ENCODE measurements around the gene CCDC24. TPM values are rescaled to one million over a fixed set of nuclear protein-coding genes. Genes with fewer than 3 reads are reported as not detected.

Gene CCDC24
- total RNA-seq, 2 donors from 2014 or later: 14.3 to 23.7 TPM

DNA sequence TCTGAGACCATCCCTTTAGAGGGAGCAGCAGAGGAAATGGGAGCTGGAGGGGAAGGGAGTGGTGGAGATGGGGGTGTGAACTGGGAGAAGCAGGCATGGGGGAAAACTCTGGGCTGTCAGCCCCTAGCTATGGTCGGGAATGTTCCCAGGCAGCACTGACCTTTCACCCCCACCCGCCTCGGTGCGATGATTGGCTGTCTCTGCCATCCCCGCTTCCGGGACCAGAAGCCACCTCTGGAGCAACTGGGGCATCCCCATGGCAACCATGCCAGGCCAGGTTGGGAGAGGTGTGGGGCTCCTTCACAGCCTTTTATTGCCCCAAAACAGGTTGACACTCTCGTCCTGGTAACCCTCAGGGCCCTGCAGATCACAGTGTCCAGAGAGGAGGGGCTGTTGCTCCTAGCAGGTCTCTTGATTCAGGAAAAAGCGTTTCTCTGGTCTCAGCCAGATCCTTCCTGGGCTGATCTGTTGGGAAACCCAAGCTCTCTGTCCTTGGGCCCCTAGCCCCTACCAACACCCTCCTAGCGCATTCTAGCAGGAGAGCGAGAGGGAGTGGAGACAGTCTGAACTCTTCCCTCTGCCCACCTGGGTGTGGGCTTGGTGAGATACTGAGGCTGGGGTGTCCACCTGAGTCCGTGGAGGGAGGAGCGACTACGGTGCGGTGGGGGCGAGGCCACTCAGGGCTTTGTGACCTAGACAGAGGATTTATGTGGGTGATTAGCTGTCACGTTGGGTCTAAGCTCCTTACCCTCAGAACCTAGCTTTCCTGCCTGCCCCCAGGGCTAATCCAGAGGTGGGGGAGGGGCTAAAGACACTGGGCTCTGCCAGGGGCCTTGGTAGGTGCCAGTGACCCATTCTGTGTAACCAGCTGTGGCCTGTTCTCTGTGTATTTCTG lies 52.0 kb downstream of the CCDC24 start:
- intact Hi-C loops (cut with DNase I): no loop called here
- no peak for DNase-seq (ENCODE audit: low spot score)

DNA sequence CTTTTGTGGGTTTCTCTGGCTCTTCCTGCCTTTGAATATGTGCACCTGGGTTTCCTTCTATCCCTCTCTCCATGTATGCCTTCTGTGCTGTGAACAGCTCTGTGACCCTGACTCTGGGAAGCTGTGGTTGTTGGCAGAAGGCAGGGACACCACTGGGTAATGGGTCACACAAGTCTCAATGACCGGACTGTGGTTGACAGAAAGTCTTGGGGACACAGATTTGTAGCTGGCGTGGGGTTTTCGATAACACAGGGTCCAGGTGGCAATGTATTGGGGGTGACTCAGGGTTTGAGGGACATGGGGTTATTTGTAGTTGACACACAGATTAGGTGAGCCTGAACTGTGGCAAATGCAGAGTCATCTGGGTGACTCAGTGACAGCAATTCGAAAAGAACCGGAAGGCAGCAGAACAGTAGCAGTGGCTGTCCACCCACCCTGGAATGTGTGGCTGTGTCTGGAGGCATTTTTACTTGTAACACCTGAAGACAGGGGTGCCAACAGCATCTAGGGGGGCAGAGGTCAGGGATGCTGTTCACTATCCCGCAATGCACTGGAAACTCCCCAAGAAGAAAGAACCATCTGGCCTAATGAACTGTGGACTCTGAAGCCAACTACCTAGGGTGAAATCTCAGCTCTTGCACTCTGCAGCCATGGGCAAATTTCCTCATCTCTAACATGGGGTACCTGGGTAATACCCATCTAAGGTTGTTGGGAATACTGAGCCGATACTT lies 52.8 kb downstream of the CCDC24 start:
- 94% methylated on average over 7 of the region's 7 CpGs for WGBS
- Histone ChIP-seq H3K36me3 (no peaks in the 10 kb centered on the region), H3K27ac (no peak overlapping the region), H3K4me3 (no peak overlapping the region), H3K9me3 (no peaks in the 10 kb centered on the region), H3K27me3 (replicated peaks; ENCODE audit: insufficient read depth) (no peaks in the 10 kb centered on the region), H3K4me1 (replicated peaks) (no peaks in the 10 kb centered on the region)
- TF ChIP-seq, protein P1, sequence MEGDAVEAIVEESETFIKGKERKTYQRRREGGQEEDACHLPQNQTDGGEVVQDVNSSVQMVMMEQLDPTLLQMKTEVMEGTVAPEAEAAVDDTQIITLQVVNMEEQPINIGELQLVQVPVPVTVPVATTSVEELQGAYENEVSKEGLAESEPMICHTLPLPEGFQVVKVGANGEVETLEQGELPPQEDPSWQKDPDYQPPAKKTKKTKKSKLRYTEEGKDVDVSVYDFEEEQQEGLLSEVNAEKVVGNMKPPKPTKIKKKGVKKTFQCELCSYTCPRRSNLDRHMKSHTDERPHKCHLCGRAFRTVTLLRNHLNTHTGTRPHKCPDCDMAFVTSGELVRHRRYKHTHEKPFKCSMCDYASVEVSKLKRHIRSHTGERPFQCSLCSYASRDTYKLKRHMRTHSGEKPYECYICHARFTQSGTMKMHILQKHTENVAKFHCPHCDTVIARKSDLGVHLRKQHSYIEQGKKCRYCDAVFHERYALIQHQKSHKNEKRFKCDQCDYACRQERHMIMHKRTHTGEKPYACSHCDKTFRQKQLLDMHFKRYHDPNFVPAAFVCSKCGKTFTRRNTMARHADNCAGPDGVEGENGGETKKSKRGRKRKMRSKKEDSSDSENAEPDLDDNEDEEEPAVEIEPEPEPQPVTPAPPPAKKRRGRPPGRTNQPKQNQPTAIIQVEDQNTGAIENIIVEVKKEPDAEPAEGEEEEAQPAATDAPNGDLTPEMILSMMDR (IDR thresholded peaks at IDR 0.05): no peak
- TF ChIP-seq POLR2AphosphoS5 (IDR thresholded peaks at IDR 0.05): no peak
- TF ChIP-seq POLR2A (IDR thresholded peaks at IDR 0.05): no peak
- no peak for DNase-seq (ENCODE audit: low spot score)
- intact Hi-C loops (cut with DNase I): no loop called here

More for the DNA sequence above, 52.0 kb downstream of the CCDC24 start:
- H3K9me3 ChIP-seq: no peaks in the 10 kb centered on the region
- TF ChIP-seq POLR2A (IDR thresholded peaks at IDR 0.05): no peak
- TF ChIP-seq POLR2AphosphoS5 (IDR thresholded peaks at IDR 0.05): no peak
- TF ChIP-seq, protein P1 (IDR thresholded peaks at IDR 0.05): no peak
- H3K4me1 ChIP-seq (replicated peaks): no peaks in the 10 kb centered on the region
- no peak overlapping the region for H3K4me3 ChIP-seq
- no peaks in the 10 kb centered on the region for H3K27me3 ChIP-seq (replicated peaks; ENCODE audit: insufficient read depth)
- no peak overlapping the region for H3K27ac ChIP-seq
- 72% methylated on average over 16 of the region's 16 CpGs for WGBS
- no peaks in the 10 kb centered on the region for H3K36me3 ChIP-seq

DNA sequence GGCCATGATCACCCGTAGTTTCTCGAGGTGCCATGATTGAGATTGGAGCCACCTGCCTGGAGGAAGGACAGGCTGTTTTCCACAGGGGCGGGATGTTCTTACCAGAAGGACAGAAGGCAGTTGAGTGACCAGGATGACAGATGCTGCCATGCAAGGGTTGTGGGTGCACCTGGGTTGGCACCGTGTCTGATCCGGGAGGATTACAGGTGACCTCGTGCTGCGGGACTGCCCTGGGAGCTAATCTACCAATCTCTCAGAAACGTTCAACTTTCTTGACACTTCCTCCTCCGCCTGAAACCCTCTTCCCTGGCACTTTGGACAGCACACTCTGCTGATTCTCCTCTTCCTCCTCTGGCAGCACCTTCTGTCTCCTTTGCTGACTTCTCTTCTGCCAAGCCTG lies 53.7 kb downstream of the CCDC24 start:
- DNase-seq (ENCODE audit: low spot score): no peak
- 74% methylated on average over 9 of the region's 9 CpGs for WGBS

More for the DNA sequence above, 53.7 kb downstream of the CCDC24 start:
- Histone ChIP-seq H3K27ac (no peak overlapping the region), H3K36me3 (no peaks in the 10 kb centered on the region), H3K4me1 (replicated peaks) (no peaks in the 10 kb centered on the region), H3K9me3 (no peaks in the 10 kb centered on the region), H3K27me3 (replicated peaks; ENCODE audit: insufficient read depth) (no peaks in the 10 kb centered on the region), H3K4me3 (no peak overlapping the region)
- TF ChIP-seq POLR2AphosphoS5 (IDR thresholded peaks at IDR 0.05) (no peak), POLR2A (IDR thresholded peaks at IDR 0.05) (no peak)
- TF ChIP-seq, protein P1 (IDR thresholded peaks at IDR 0.05): no peak
- intact Hi-C loops (cut with DNase I): no loop called here

Other genes starting within 250 kb of the CCDC24 start
- gene ARTN, start 57.8 kb upstream of the CCDC24 start, total RNA-seq: 1 to 10 TPM; 4.1 to 5.4 TPM
- 10 to 100 TPM; 27.7 to 55.7 TPM for gene IPO13, start 44.6 kb upstream of the CCDC24 start, total RNA-seq
- gene DPH2, start 21.6 kb upstream of the CCDC24 start, total RNA-seq: 10 to 100 TPM; 25.4 to 31.1 TPM
- gene ATP6V0B, start 16.6 kb upstream of the CCDC24 start, total RNA-seq: 100 to 1,000 TPM; 180 to 245 TPM
- gene B4GALT2, start 12.4 kb upstream of the CCDC24 start, total RNA-seq: 10 to 100 TPM; 34.8 to 63.9 TPM
- 1 to 10 TPM; 4.6 to 5.6 TPM for gene SLC6A9, start 39.9 kb downstream of the CCDC24 start, total RNA-seq
- gene KLF17, start 127.2 kb downstream of the CCDC24 start, total RNA-seq: under 1 TPM in 1 of 2 donors, not detected in 1; 0.80 TPM
- gene KLF18, start 150.0 kb downstream of the CCDC24 start, total RNA-seq: under 1 TPM in 1 of 2 donors, not detected in 1; 0.34 TPM
- 10 to 100 TPM; 50.6 to 84.0 TPM for gene DMAP1, start 221.9 kb downstream of the CCDC24 start, total RNA-seq